Chondrocyte (in vitro differentiated cells): ENCODE measurements around the gene IRX6. TPM values are rescaled to one million over a fixed set of nuclear protein-coding genes. Genes with fewer than 3 reads are reported as not detected.

ENCODE experiments used
- DNase-seq: peaks from one replicate; pipeline ENCODE4 v3.0.0; 2021; ENCODE audit warnings: mixed read lengths, low spot score
- H3K27ac Mint-ChIP-seq: one replicate; pipeline ENCODE4 v1.8.0; 2021; ENCODE audit warnings: mild to moderate bottlenecking, moderate library complexity, mixed read lengths; ENCODE audit not compliant: unreplicated experiment
- H3K27me3 Mint-ChIP-seq: 2 replicates; pipeline ENCODE4 v1.8.0; 2021; ENCODE audit warnings: low read depth, mixed read lengths
- H3K36me3 Mint-ChIP-seq: 2 replicates; pipeline ENCODE4 v1.8.0; 2021; ENCODE audit warnings: low read depth, mixed read lengths
- H3K4me1 Mint-ChIP-seq: 2 replicates; pipeline ENCODE4 v1.8.0; 2021; ENCODE audit warnings: low read depth, mild to moderate bottlenecking, mixed read lengths
- H3K4me3 Mint-ChIP-seq: one replicate; pipeline ENCODE4 v1.8.0; 2021; ENCODE audit warnings: mild to moderate bottlenecking, moderate library complexity, mixed read lengths; ENCODE audit not compliant: unreplicated experiment
- H3K9me3 Mint-ChIP-seq: 2 replicates; pipeline ENCODE4 v1.8.0; 2021; ENCODE audit warnings: low read depth, mixed read lengths
- total RNA-seq: library from RNA; stranded (reverse); gene quantifications from 3 replicates; pipeline ENCODE4 v1.2.1, GENCODE V29; 2021
- TF ChIP-seq, protein P1 (sequence below): fragments of 200-600 bp; sonication (generic); IDR thresholded peaks from 2 replicates; pipeline ENCODE4 v1.5.0; 2021; ENCODE audit warnings: antibody characterized with exemption, mild to moderate bottlenecking, moderate library complexity

Gene IRX6
- total RNA-seq, 1 donor from 2014 or later: not detected

DNA sequence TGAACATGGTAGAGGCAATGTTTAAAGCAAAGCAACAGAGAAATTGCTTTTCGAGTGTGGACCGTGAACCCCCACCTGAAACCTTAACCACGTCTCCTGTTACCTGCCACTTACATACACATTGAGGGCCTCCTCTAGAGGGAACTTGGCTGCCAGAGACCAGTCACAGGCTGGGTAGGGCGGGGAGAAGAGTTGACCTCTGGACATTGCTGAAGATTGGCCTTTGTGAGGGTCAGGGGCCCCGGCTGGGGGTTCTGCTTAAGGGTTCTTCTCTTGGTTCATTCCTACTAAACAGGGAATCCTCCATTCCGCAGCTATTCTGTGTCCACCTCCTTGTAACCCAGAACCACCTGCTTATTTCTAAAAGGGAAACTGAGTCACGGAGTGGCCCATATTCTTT is 53.8 kb downstream of the IRX6 start:
- Mint-ChIP-seq H3K36me3 (no peaks in the 10 kb centered on the region), H3K27ac (no peak overlapping the region), H3K27me3 (peaks cover 29% of the 10 kb centered on the region), H3K9me3 (no peaks in the 10 kb centered on the region), H3K4me1 (no peaks in the 10 kb centered on the region), H3K4me3 (no peak overlapping the region)
- DNase-seq: no peak
- TF ChIP-seq, protein P1, sequence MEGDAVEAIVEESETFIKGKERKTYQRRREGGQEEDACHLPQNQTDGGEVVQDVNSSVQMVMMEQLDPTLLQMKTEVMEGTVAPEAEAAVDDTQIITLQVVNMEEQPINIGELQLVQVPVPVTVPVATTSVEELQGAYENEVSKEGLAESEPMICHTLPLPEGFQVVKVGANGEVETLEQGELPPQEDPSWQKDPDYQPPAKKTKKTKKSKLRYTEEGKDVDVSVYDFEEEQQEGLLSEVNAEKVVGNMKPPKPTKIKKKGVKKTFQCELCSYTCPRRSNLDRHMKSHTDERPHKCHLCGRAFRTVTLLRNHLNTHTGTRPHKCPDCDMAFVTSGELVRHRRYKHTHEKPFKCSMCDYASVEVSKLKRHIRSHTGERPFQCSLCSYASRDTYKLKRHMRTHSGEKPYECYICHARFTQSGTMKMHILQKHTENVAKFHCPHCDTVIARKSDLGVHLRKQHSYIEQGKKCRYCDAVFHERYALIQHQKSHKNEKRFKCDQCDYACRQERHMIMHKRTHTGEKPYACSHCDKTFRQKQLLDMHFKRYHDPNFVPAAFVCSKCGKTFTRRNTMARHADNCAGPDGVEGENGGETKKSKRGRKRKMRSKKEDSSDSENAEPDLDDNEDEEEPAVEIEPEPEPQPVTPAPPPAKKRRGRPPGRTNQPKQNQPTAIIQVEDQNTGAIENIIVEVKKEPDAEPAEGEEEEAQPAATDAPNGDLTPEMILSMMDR: no peak

DNA sequence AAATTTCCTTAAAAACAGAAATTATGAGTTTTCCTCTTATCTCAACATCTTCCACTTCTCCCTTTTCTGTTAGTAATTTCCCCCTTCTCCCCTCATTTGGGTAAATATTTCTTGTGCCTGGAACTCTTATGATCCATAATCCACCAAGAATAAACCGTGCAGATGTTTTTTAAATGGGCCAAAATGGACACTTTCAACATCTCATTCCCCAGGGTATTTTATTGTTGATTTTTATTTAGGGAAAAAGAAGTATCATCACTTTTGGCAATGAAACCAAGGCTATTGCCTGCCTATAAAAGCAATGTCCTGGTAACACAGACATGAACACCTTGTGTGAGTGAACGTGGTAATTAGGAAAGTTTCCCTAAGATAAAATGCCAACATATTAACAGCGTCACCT is 54.6 kb downstream of the IRX6 start:
- no peak for DNase-seq
- Mint-ChIP-seq H3K27ac (no peak overlapping the region), H3K4me3 (no peak overlapping the region), H3K4me1 (no peaks in the 10 kb centered on the region), H3K27me3 (peaks cover 31% of the 10 kb centered on the region), H3K36me3 (no peaks in the 10 kb centered on the region), H3K9me3 (no peaks in the 10 kb centered on the region)
- TF ChIP-seq, protein P1: no peak

DNA sequence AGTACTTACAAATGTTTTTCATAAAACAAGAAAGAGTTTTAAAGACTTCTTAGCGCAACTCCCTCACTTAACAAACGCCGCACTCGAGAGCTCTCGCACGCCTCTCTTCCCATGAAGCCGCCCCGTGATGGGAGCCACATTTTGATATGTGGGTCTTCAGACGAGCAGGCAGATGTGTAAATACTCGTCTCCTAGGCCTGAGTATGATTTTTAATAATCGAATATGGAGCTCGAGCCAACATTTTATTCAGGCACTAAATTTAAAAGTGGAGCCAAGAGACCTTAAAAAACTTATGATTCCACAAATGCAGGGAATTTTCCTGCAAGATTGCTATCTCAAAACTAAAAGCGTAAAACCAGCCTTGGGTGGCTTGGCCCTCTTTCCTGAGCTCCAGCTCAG is 55.4 kb downstream of the IRX6 start:
- no peaks in the 10 kb centered on the region for H3K9me3 Mint-ChIP-seq
- peaks cover 33% of the 10 kb centered on the region for H3K27me3 Mint-ChIP-seq
- H3K27ac Mint-ChIP-seq: no peak overlapping the region
- H3K36me3 Mint-ChIP-seq: no peaks in the 10 kb centered on the region
- no peak for DNase-seq
- TF ChIP-seq, protein P1: no peak
- no peaks in the 10 kb centered on the region for H3K4me1 Mint-ChIP-seq
- H3K4me3 Mint-ChIP-seq: no peak overlapping the region

DNA sequence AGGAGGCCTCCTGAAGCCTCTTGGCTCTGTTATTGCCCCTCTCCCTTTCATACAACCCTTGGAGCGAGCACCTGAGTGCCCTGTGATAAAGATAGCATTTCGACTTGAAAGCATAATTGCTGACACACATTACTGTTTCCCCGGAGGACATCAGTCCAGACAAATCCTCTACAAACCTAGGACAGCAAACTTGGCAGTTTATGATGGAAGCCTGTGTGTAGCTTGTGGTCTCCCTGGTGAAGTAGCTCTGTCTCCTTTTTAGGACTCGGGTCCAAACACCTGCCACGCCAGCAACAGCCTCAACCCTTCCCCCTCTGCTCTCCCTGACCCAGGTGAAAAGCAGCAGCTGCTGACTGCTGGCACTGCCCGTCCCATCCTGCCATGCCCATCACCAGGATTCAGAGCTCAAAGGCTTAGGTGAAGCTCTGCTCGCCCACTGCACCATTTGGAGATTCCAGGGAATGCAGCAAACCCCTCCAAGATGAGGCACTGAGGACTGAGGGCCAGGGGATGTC is 55.9 kb downstream of the IRX6 start:
- Mint-ChIP-seq H3K27me3 (peaks cover 35% of the 10 kb centered on the region), H3K4me1 (no peaks in the 10 kb centered on the region), H3K4me3 (no peak overlapping the region), H3K9me3 (no peaks in the 10 kb centered on the region), H3K27ac (no peak overlapping the region), H3K36me3 (no peaks in the 10 kb centered on the region)
- DNase-seq: no peak
- TF ChIP-seq, protein P1: no peak

Other genes starting within 250 kb of the IRX6 start
- gene MMP2, start 155.0 kb downstream of the IRX6 start, total RNA-seq: 216 to 276 TPM (median 227 TPM) in 3 replicates
- 15.2 to 18.7 TPM (median 17.4 TPM) in 3 replicates for gene LPCAT2, start 184.9 kb downstream of the IRX6 start, total RNA-seq
- gene CAPNS2, start 242.5 kb downstream of the IRX6 start, total RNA-seq: 0.35 to 0.56 TPM (median 0.36 TPM) in 3 replicates